HG02884 (cell line): ENCODE results near the gene SCRT2.

Source experiments
- ATAC-seq: cut with Tn5 transposase; IDR thresholded peaks from one replicate; pipeline ENCODE4 v1.9.1; 2021; ENCODE audit warnings: mild to moderate bottlenecking, moderate library complexity; ENCODE audit not compliant: unreplicated experiment

SCRT2 gene

GRCh38 chr20:672963-673602, 2.5 kb downstream of the SCRT2 start:
- no peak for ATAC-seq

- ATAC-seq = no peak
These were observed 4.2 kb downstream of the SCRT2 start for GRCh38 chr20:671252-672030.

GRCh38 chr20:669573-669972, 6.0 kb downstream of the SCRT2 start:
- no peak for ATAC-seq

- ATAC-seq = no peak
These were observed 7.0 kb downstream of the SCRT2 start for GRCh38 chr20:668638-669037.

- no peak for ATAC-seq
These were observed 7.6 kb downstream of the SCRT2 start for GRCh38 chr20:668050-668449.

- ATAC-seq = no peak
These were observed 8.1 kb downstream of the SCRT2 start for GRCh38 chr20:667351-668034.

- ATAC-seq = no peak
These were observed 8.7 kb downstream of the SCRT2 start for GRCh38 chr20:666877-667276.

GRCh38 chr20:665276-665675, 10.3 kb downstream of the SCRT2 start:
- no peak for ATAC-seq

- no peak for ATAC-seq
These were observed 11.0 kb downstream of the SCRT2 start for GRCh38 chr20:664576-664975.

GRCh38 chr20:664151-664550, 11.5 kb downstream of the SCRT2 start:
- no peak for ATAC-seq

- ATAC-seq = no peak
These were observed 12.1 kb downstream of the SCRT2 start for GRCh38 chr20:663315-664090.

GRCh38 chr20:662277-663192, 13.1 kb downstream of the SCRT2 start:
- ATAC-seq = no peak

- ATAC-seq = no peak
These were observed 13.9 kb downstream of the SCRT2 start for GRCh38 chr20:661474-662270.

- no peak for ATAC-seq
These were observed 16.8 kb downstream of the SCRT2 start for GRCh38 chr20:658731-659291.

GRCh38 chr20:658202-658601, 17.4 kb downstream of the SCRT2 start:
- no peak for ATAC-seq

GRCh38 chr20:655726-656624, 19.6 kb downstream of the SCRT2 start:
- no peak for ATAC-seq

- no peak for ATAC-seq
These were observed 21.2 kb downstream of the SCRT2 start for GRCh38 chr20:654417-654750.
